Adrenal gland (tissue), 12 donors: ENCODE measurements around the gene MBNL1. TPM values are rescaled to one million over a fixed set of nuclear protein-coding genes. Genes with fewer than 3 reads are reported as not detected.

Experiments
- DNase-seq, 7 donors: peaks; one replicate each; pipeline ENCODE4 v3.0.0-alpha.2; 2019 to 2020
- H3K27ac ChIP-seq, 5 donors: fragments of 200-600 bp; sonication (generic) in 4 of 5; 1 replicate in 3 of 5; 2 replicates in 2 of 5; pipeline versions ENCODE4 v1.5.1 to v1.8.0; 2016 to 2020; ENCODE audit warnings: mild to moderate bottlenecking in 1 of 5
- H3K27me3 ChIP-seq: fragments of 200-600 bp; 2 replicates; pipeline ENCODE4 v1.8.0; 2021
- H3K36me3 ChIP-seq, 2 donors: fragments of 200-600 bp; replicated peaks in 1 of 2; 1 replicate in 1 of 2; 2 replicates in 1 of 2; pipeline versions ENCODE4 v1.5.1 to v1.8.0; 2018 to 2022
- H3K4me1 ChIP-seq, 2 donors: fragments of 200-600 bp; replicated peaks in 1 of 2; 1 replicate in 1 of 2; 2 replicates in 1 of 2; pipeline versions ENCODE4 v1.5.1 to v1.8.0; 2018 to 2021
- H3K4me3 ChIP-seq, 4 donors: fragments of 200-600 bp; sonication (generic) in 3 of 4; one replicate each; pipeline ENCODE4 v1.5.1; 2016 to 2018
- H3K9me3 ChIP-seq, 3 donors: fragments of 200-600 bp; sonication (generic) in 1 of 3; replicated peaks in 1 of 3; 1 replicate in 2 of 3; 2 replicates in 1 of 3; pipeline versions ENCODE4 v1.5.1 to v1.8.0; 2016 to 2021
- CTCF ChIP-seq, 6 experiments: fragments of 450-650 bp in 4 of 6; fragments of 200-600 bp in 2 of 6; sonication (generic) in 1 of 6; IDR thresholded peaks; 1 replicate in 5 of 6; 2 replicates in 1 of 6; pipeline versions ENCODE4 v1.5.1 to v1.8.0; 2016 to 2021; ENCODE audit warnings: antibody characterized with exemption in 6 of 6, mild to moderate bottlenecking in 2 of 6, moderate library complexity in 1 of 6
- POLR2A ChIP-seq, 2 donors: fragments of 450-650 bp; IDR thresholded peaks; one replicate each; pipeline ENCODE4 v1.6.1; 2017; ENCODE audit warnings: antibody characterized with exemption in 2 of 2, mild to moderate bottlenecking in 2 of 2, moderate library complexity in 1 of 2
- WGBS, 4 donors: extraction: QIAGEN DNeasy Blood & Tissue Kit in 2 of 4; methylation state at CpG; one replicate each; pipeline versions ENCODE4 v1.1.5 to v1.1.7; 2013 to 2017; 5-methylcytosine and 5-hydroxymethylcytosine counted together
- intact Hi-C, 2 donors: fragments of 100-400 bp; cut with DNase I; formaldehyde crosslinking; loops; one replicate each; pipeline versions ENCODE4 v1.14.1 to v1.15.0; 2022 to 2023
- polyA plus RNA-seq, 3 donors: library from polyadenylated mRNA; stranded (reverse); fragments of 200-250 nt in 2 of 3; fragments of 350-450 nt in 1 of 3; fragmentation: Illumina TruSeq in 1 of 3; extraction: RNeasy Lipid Tissue Mini Kit (QIAGEN cat#74804) in 1 of 3; gene quantifications; one replicate each; pipeline ENCODE4 v1.2.3, GENCODE V29; 2013 to 2014
- total RNA-seq, 9 donors: library from RNA; depleted of rRNA in 4 of 9; stranded (reverse); fragments of >200 nt in 4 of 9; fragments of 120-200 nt in 1 of 9; fragmentation: NEBNext Ultra II Directional in 1 of 9; extraction: Animal tissue kit (Norgen Biotek cat#: 25700) in 1 of 9; gene quantifications; one replicate each; pipeline versions ENCODE4 v1.1.0 to v1.2.4, GENCODE V29; 2013 to 2023
- donor health status: healthy with polysubstance abuse.
- donor health status: Bipolar disorder and iron deficiency.
- donor health status: DM: yes; HTN: yes; CAD: no.
- donor health status: DM: no; HTN: no; CAD: no.
- donor health status: DM: no; HTN: no; CAD: no.
- donor health status: DM: yes; HTN: yes; CAD: no.

MBNL1 gene
- total and polyA plus RNA-seq, 12 donors, result 30.6 to 252 (median 122) TPM

DNA sequence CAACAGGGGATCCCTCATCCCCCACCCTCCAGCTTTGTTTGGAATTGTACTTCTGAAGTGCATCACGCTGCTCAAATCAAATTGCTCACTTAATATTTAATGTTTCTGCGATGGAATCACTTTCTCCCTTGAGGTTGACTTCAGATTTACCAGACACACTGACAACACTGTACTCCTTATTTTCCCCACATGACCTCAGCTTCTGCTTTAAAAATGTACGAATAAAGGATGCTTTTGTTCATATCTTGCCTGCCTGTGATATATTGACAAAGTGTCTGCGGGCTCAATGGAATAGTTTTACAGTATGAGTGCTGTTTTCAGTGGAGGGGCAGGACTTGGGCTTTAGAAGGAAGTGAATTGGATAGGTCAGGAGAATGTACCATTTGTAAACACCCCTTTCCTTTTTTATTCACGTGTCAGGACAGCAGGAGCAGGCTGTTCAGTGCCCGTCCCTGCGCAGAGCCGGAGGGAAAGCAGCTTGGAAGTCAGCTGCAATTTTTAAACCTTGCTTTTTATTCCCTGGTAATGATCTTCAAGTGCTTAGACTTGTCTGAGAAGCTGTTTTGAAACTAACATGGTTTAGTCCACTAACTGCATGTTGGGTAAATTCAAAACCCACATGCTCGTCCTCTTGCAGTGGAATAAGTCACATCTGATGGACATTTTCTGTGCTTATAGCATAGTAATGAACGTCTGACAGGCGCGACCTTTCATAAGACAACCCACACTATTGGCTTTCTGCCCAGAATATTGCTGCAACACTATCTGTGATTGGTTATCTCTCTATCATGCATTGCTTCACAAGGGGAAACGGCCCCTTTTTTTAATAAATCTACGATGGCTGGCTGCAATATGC lies 29.9 kb downstream of the MBNL1 start:
- peak overlapping the region; percentile 70 to 91 (median 86) for H3K27ac ChIP-seq
- 1 to 2% (median 2%) methylated on average over 14 of the region's 14 CpGs for WGBS, 4 donors
- TF ChIP-seq CTCF (IDR thresholded peaks at IDR 0.05), result no peak
- peak in 1 of 2 donors; percentile 62 for TF ChIP-seq POLR2A (IDR thresholded peaks at IDR 0.05)
- DNase-seq, result peak; percentile 72 to 91 (median 83)
- intact Hi-C loops, result no loop called here
- H3K4me1 ChIP-seq, result peaks cover 37 to 76% of the 10 kb centered on the region in 2 donors
- no peaks in the 10 kb centered on the region for H3K9me3 ChIP-seq
- H3K27me3 ChIP-seq, result no peaks in the 10 kb centered on the region
- H3K36me3 ChIP-seq, result no peaks in the 10 kb centered on the region
- H3K4me3 ChIP-seq, result peak overlapping the region in 2 of 4 donors; percentile 45 to 49

DNA sequence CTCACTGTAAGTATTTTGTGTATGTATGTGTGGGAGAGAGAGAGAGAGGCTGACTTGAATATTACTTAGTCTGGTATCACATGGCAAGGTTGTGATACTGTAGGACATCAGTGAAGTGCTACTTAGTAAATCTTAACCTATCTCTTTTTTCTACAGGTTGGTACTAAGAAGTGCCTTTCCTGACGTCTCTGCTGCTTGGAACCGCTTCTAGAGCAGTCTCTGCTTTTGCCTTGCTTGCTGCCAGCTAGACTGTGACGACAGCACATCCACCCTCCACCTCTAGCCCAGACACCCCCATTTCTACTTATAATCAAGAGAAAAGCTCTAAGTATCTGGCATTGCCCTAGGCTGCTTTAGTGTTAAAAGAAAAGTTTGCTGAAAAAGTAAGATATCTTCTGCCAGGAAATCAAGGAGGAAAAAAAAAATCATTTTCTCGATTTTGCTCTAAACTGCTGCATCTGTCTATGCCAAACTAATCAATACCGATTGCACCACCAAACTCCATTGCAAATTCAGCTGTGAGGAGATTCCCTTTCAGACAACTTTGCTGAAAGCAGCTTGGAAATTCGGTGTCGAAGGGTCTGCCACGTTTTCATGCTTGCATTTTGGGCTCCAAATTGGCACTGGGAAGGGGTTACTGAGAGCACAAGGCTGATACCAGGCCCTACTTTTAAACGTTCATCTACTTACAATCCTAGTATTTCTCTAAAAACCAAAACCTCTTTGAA lies 30.7 kb downstream of the MBNL1 start:
- WGBS, 4 donors, result 27 to 40% (median 38%) methylated on average over 9 of the region's 9 CpGs
- TF ChIP-seq CTCF (IDR thresholded peaks at IDR 0.05) (no peak), POLR2A (IDR thresholded peaks at IDR 0.05) (no peak)
- H3K4me1 ChIP-seq, result peaks cover 37 to 84% of the 10 kb centered on the region in 2 donors
- no peaks in the 10 kb centered on the region for H3K36me3 ChIP-seq
- no peaks in the 10 kb centered on the region for H3K27me3 ChIP-seq
- H3K27ac ChIP-seq, result peak overlapping the region; percentile 70 to 91 (median 86)
- DNase-seq, result peak in 5 of 7 donors; percentile 34 to 69 (median 53)
- no peaks in the 10 kb centered on the region for H3K9me3 ChIP-seq
- peak overlapping the region in 2 of 4 donors; percentile 45 to 49 for H3K4me3 ChIP-seq
- intact Hi-C loops, result no loop called here

- Histone ChIP-seq H3K27me3 (no peaks in the 10 kb centered on the region), H3K27ac (peak overlapping the region in 2 of 5 donors; percentile 45 to 91), H3K36me3 (no peaks in the 10 kb centered on the region), H3K4me3 (peak overlapping the region in 1 of 4 donors; percentile 49), H3K4me1 (peaks cover 37 to 91% of the 10 kb centered on the region in 2 donors), H3K9me3 (no peaks in the 10 kb centered on the region)
- intact Hi-C loops, result no loop called here
- TF ChIP-seq CTCF (IDR thresholded peaks at IDR 0.05) (no peak), POLR2A (IDR thresholded peaks at IDR 0.05) (no peak)
- DNase-seq, result no peak
- 56 to 67% (median 66%) methylated on average over 8 of the region's 8 CpGs for WGBS, 4 donors
These were observed 31.5 kb downstream of the MBNL1 start for GRCh38 chr3:152300029-152300731.
